Uterus (tissue), 2 donors: ENCODE measurements around the gene JMY.

Source experiments
- POLR2A ChIP-seq, 2 donors: fragments of 450-650 bp; IDR thresholded peaks; one replicate each; pipeline ENCODE4 v1.6.1; 2016; ENCODE audit warnings: antibody characterized with exemption in 2 of 2, mild to moderate bottlenecking in 1 of 2, moderate library complexity in 1 of 2
- TF ChIP-seq, protein P1 (sequence below), 4 experiments: fragments of 200-600 bp in 2 of 4; fragments of 450-650 bp in 2 of 4; sonication (generic) in 2 of 4; IDR thresholded peaks; one replicate each; pipeline ENCODE4 v1.5.1; 2016 to 2019; ENCODE audit warnings: antibody characterized with exemption in 4 of 4, mild to moderate bottlenecking in 2 of 4, moderate library complexity in 1 of 4

DNA sequence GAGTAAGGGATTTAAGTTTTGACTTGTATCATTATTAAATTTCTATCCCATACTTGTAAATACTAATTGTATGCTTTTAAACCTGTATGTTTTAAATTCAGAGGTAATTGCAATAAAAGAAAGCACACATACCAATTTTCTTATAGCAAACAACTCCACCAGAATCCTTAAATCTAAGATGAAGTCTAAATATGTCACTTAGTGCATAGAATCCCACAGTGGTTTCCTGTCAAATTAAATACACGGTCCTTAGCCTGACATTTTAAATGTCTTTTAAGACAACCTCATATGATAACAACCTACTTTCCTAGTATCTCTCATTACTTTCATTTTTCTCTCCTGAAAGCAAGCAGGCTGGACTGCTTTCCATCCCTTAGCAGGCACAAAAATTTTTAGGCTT is 52.0 kb downstream of the JMY start:
- TF ChIP-seq, protein P1, sequence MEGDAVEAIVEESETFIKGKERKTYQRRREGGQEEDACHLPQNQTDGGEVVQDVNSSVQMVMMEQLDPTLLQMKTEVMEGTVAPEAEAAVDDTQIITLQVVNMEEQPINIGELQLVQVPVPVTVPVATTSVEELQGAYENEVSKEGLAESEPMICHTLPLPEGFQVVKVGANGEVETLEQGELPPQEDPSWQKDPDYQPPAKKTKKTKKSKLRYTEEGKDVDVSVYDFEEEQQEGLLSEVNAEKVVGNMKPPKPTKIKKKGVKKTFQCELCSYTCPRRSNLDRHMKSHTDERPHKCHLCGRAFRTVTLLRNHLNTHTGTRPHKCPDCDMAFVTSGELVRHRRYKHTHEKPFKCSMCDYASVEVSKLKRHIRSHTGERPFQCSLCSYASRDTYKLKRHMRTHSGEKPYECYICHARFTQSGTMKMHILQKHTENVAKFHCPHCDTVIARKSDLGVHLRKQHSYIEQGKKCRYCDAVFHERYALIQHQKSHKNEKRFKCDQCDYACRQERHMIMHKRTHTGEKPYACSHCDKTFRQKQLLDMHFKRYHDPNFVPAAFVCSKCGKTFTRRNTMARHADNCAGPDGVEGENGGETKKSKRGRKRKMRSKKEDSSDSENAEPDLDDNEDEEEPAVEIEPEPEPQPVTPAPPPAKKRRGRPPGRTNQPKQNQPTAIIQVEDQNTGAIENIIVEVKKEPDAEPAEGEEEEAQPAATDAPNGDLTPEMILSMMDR (IDR thresholded peaks at IDR 0.05): no peak
- no peak for TF ChIP-seq POLR2A (IDR thresholded peaks at IDR 0.05)
